Measurements from ENCODE around the gene ZBTB20. TPM values are rescaled to one million over a fixed set of nuclear protein-coding genes. Genes with fewer than 3 reads are reported as not detected.

Gene ZBTB20
- polyA plus RNA-seq, 3 donors, result 1.3 to 3.2 (median 2.0) TPM

GRCh38 chr3:114903213-114903612 lies 243.9 kb downstream of the ZBTB20 start:
- Histone ChIP-seq H3K9ac (ENCODE audit: insufficient read depth, low read length, poor library complexity, severe bottlenecking) (no peak overlapping the region), H3K4me1 (ENCODE audit: control insufficient read depth in 1 of 2, insufficient read depth in 2 of 2, low read length in 2 of 2) (no peaks in the 10 kb centered on the region), H3K27ac (ENCODE audit: low read depth in 1 of 2, low read length in 2 of 2) (no peak overlapping the region), H3K4me2 (replicated peaks; ENCODE audit: extremely low read depth, low read length, poor library complexity, severe bottlenecking) (no peak overlapping the region), H3K36me3 (replicated peaks in 1 of 2; ENCODE audit: control insufficient read depth in 1 of 2, insufficient read depth in 2 of 2, low read length in 2 of 2) (no peaks in the 10 kb centered on the region), H2AFZ (ENCODE audit: insufficient read depth, low read depth, low read length, poor library complexity, severe bottlenecking) (no peak overlapping the region), H3K9me3 (replicated peaks in 1 of 2; ENCODE audit: control insufficient read depth in 1 of 2, insufficient read depth in 1 of 2, low read length in 2 of 2) (no peaks in the 10 kb centered on the region), H3K27me3 (ENCODE audit: control insufficient read depth in 2 of 2, insufficient read depth in 2 of 2, low read length in 2 of 2) (no peaks in the 10 kb centered on the region), H3K79me2 (ENCODE audit: insufficient read depth, low read length) (no peaks in the 10 kb centered on the region), H4K20me1 (ENCODE audit: insufficient read depth, low read length) (no peaks in the 10 kb centered on the region), H3K4me3 (replicated peaks in 1 of 3; ENCODE audit: low read depth in 2 of 3, low read length in 3 of 3) (no peak overlapping the region)
- Mint-ChIP-seq H3K9me3 (peaks cover 0 to 2% (median 0%) of the 10 kb centered on the region in 7 donors), H3K36me3 (peaks cover 0 to 2% of the 10 kb centered on the region in 2 donors), H3K4me3 (no peak overlapping the region), H3K27ac (no peak overlapping the region), H3K4me1 (peaks cover 4% of the 10 kb centered on the region), H3K27me3 (ENCODE audit: low read depth in 3 of 3) (no peaks in the 10 kb centered on the region)
- DNase-seq, result no peak
- intact Hi-C loops (cut with micrococcal nuclease), result no loop called here
- 13% methylated on average over 1 of the region's 1 CpG for WGBS (ENCODE audit: insufficient coverage)
- no peak for TF ChIP-seq CTCF (IDR thresholded peaks at IDR 0.05)

GRCh38 chr3:114902691-114903101 lies 244.4 kb downstream of the ZBTB20 start:
- Histone ChIP-seq H3K4me3 (replicated peaks in 1 of 3; ENCODE audit: low read depth in 2 of 3, low read length in 3 of 3) (no peak overlapping the region), H3K9me3 (replicated peaks in 1 of 2; ENCODE audit: control insufficient read depth in 1 of 2, insufficient read depth in 1 of 2, low read length in 2 of 2) (no peaks in the 10 kb centered on the region), H3K79me2 (ENCODE audit: insufficient read depth, low read length) (no peaks in the 10 kb centered on the region), H3K27me3 (ENCODE audit: control insufficient read depth in 2 of 2, insufficient read depth in 2 of 2, low read length in 2 of 2) (no peaks in the 10 kb centered on the region), H4K20me1 (ENCODE audit: insufficient read depth, low read length) (no peaks in the 10 kb centered on the region), H3K4me2 (replicated peaks; ENCODE audit: extremely low read depth, low read length, poor library complexity, severe bottlenecking) (no peak overlapping the region), H3K4me1 (ENCODE audit: control insufficient read depth in 1 of 2, insufficient read depth in 2 of 2, low read length in 2 of 2) (no peaks in the 10 kb centered on the region), H3K9ac (ENCODE audit: insufficient read depth, low read length, poor library complexity, severe bottlenecking) (no peak overlapping the region), H2AFZ (ENCODE audit: insufficient read depth, low read depth, low read length, poor library complexity, severe bottlenecking) (no peak overlapping the region), H3K36me3 (replicated peaks in 1 of 2; ENCODE audit: control insufficient read depth in 1 of 2, insufficient read depth in 2 of 2, low read length in 2 of 2) (no peaks in the 10 kb centered on the region), H3K27ac (ENCODE audit: low read depth in 1 of 2, low read length in 2 of 2) (no peak overlapping the region)
- Mint-ChIP-seq H3K36me3 (peaks cover 0 to under 1% of the 10 kb centered on the region in 2 donors), H3K4me3 (no peak overlapping the region), H3K27me3 (ENCODE audit: low read depth in 3 of 3) (no peaks in the 10 kb centered on the region), H3K27ac (no peak overlapping the region), H3K4me1 (peaks cover 4% of the 10 kb centered on the region), H3K9me3 (peaks cover 0 to 2% (median 0%) of the 10 kb centered on the region in 7 donors)
- no peak for DNase-seq
- no peak for TF ChIP-seq CTCF (IDR thresholded peaks at IDR 0.05)
- intact Hi-C loops (cut with micrococcal nuclease), result no loop called here

Data from CD14-positive monocyte (primary cell).